B cell (primary cell): ENCODE measurements around the gene TYW5. TPM values are rescaled to one million over a fixed set of nuclear protein-coding genes. Genes with fewer than 3 reads are reported as not detected.

Source experiments
- ATAC-seq: fragments of 200-7000 bp; cut with Tn5 transposase; one replicate; pipeline ENCODE4 v1.10.0; 2021; ENCODE audit warnings: low read depth, mild to moderate bottlenecking, moderate number of reproducible peaks, moderate library complexity
- CTCF ChIA-PET: fragments of 350-600 bp; sonication (Branson Sonifier 250); formaldehyde crosslinking; loops from one replicate; lab custom pipeline; 2021; ENCODE audit warnings: antibody characterized with exemption, inconsistent platforms; lab: Charles Lee
- POLR2A ChIA-PET: fragments of 350-600 bp; sonication (Branson Sonifier 250); formaldehyde crosslinking; loops from one replicate; lab custom pipeline; 2021; ENCODE audit warnings: antibody characterized with exemption; lab: Charles Lee
- DNase-seq: peaks from one replicate; pipeline ENCODE4 v3.0.0; 2013
- H2AFZ ChIP-seq: 2 replicates; pipeline ENCODE4 v1.6.1; 2012; ENCODE audit warnings: mild to moderate bottlenecking, low read depth, low read length; ENCODE audit not compliant: insufficient read depth, poor library complexity, severe bottlenecking
- H3K27ac ChIP-seq, 2 donors: 1 replicate in 1 of 2; 2 replicates in 1 of 2; pipeline ENCODE4 v1.5.1; 2012 to 2013; ENCODE audit warnings: low read length in 2 of 2, mild to moderate bottlenecking in 2 of 2, moderate library complexity in 1 of 2
- H3K27me3 ChIP-seq, 4 experiments: fragments of 200-600 bp in 1 of 4; sonication (generic) in 1 of 4; replicated peaks in 1 of 4; 1 replicate in 2 of 4; 2 replicates in 2 of 4; pipeline versions ENCODE4 v1.6.1 to v1.7.0; 2013 to 2016; ENCODE audit warnings: low read length in 3 of 4, mild to moderate bottlenecking in 2 of 4, mixed read lengths in 1 of 4, moderate library complexity in 1 of 4; ENCODE audit not compliant: insufficient read depth in 4 of 4, control insufficient read depth in 3 of 4; ENCODE audit errors: control extremely low read depth in 1 of 4
- H3K36me3 ChIP-seq, 2 experiments: replicated peaks in 1 of 2; 1 replicate in 1 of 2; 2 replicates in 1 of 2; pipeline versions ENCODE4 v1.6.1 to v1.7.1; 2013; ENCODE audit warnings: low read length in 1 of 2; ENCODE audit not compliant: insufficient read depth in 2 of 2, control insufficient read depth in 1 of 2; ENCODE audit errors: control extremely low read depth in 1 of 2, extremely low read depth in 1 of 2
- H3K4me1 ChIP-seq, 2 donors: fragments of 200-600 bp in 1 of 2; sonication (generic) in 1 of 2; 1 replicate in 1 of 2; 2 replicates in 1 of 2; pipeline versions ENCODE4 v1.5.1 to v1.6.1; 2013 to 2017; ENCODE audit warnings: low read length in 2 of 2; ENCODE audit not compliant: control insufficient read depth in 2 of 2, insufficient read depth in 2 of 2
- H3K4me2 ChIP-seq: replicated peaks from 2 replicates; pipeline ENCODE3; 2012; ENCODE audit warnings: mild to moderate bottlenecking, low read depth, low read length; ENCODE audit not compliant: poor library complexity, severe bottlenecking
- H3K4me3 ChIP-seq, 5 experiments: fragments of 200-600 bp in 1 of 5; sonication (generic) in 1 of 5; 1 replicate in 3 of 5; 2 replicates in 2 of 5; pipeline versions ENCODE4 v1.5.1 to v1.7.0; 2011 to 2016; ENCODE audit warnings: low read length in 4 of 5, mild to moderate bottlenecking in 4 of 5, low read depth in 2 of 5, control low read depth in 1 of 5, moderate library complexity in 1 of 5; ENCODE audit not compliant: insufficient read depth in 1 of 5; ENCODE audit errors: control extremely low read depth in 1 of 5, extremely low read depth in 1 of 5
- H3K79me2 ChIP-seq: fragments of 200-600 bp; sonication (generic); one replicate; pipeline ENCODE4 v1.6.0; 2016; ENCODE audit warnings: low read length; ENCODE audit not compliant: control insufficient read depth, insufficient read depth
- H3K9ac ChIP-seq: fragments of 200-600 bp; sonication (generic); 2 replicates; pipeline ENCODE4 v1.6.1; 2017; ENCODE audit warnings: mild to moderate bottlenecking, low read length, moderate library complexity
- H3K9me3 ChIP-seq, 3 donors: one replicate each; pipeline versions ENCODE4 v1.6.1 to v1.7.1; 2013; ENCODE audit warnings: low read length in 2 of 3; ENCODE audit not compliant: control insufficient read depth in 2 of 3, insufficient read depth in 1 of 3; ENCODE audit errors: control extremely low read depth in 1 of 3
- H4K20me1 ChIP-seq: 2 replicates; pipeline ENCODE4 v1.6.0; 2012; ENCODE audit warnings: mild to moderate bottlenecking, low read length; ENCODE audit not compliant: insufficient read depth, control insufficient read depth, poor library complexity, severe bottlenecking
- H3K27ac Mint-ChIP-seq: one replicate; pipeline ENCODE4 v1.8.0; 2021; ENCODE audit warnings: mixed read lengths
- H3K27me3 Mint-ChIP-seq: one replicate; pipeline ENCODE4 v1.8.0; 2021; ENCODE audit warnings: mixed read lengths
- H3K4me1 Mint-ChIP-seq: one replicate; pipeline ENCODE4 v1.8.0; 2021; ENCODE audit warnings: mixed read lengths
- H3K4me3 Mint-ChIP-seq: one replicate; pipeline ENCODE4 v1.8.0; 2021; ENCODE audit warnings: mixed read lengths
- H3K9me3 Mint-ChIP-seq: one replicate; pipeline ENCODE4 v1.8.0; 2022; ENCODE audit warnings: mixed read lengths; ENCODE audit not compliant: insufficient read depth
- CTCF ChIP-seq: fragments of 200-600 bp; IDR thresholded peaks from one replicate; pipeline ENCODE4 v1.8.0; 2022; ENCODE audit warnings: antibody characterized with exemption, mild to moderate bottlenecking
- EZH2 ChIP-seq: IDR thresholded peaks from 2 replicates; pipeline ENCODE4 v1.6.1; 2012; ENCODE audit warnings: borderline replicate concordance, low read depth, mild to moderate bottlenecking, moderate library complexity, low read length; ENCODE audit not compliant: insufficient read depth, poor library complexity, severe bottlenecking
- WGBS: methylation state at CpG from one replicate; pipeline ENCODE4 v1.1.5; 2013; ENCODE audit warnings: missing lambda C conversion rate; ENCODE audit not compliant: insufficient coverage; 5-methylcytosine and 5-hydroxymethylcytosine counted together
- intact Hi-C: fragments of 100-400 bp; cut with micrococcal nuclease; formaldehyde crosslinking; loops from one replicate; pipeline ENCODE4 v1.10.0; 2022
- polyA plus RNA-seq: library from polyadenylated mRNA; depleted of rRNA; stranded (reverse); fragments of >200 nt; gene quantifications from 2 replicates; pipeline ENCODE4 v1.2.3, GENCODE V29; 2012
- total RNA-seq, 2 donors: library from RNA; stranded (reverse); fragments of 120-200 nt in 1 of 2; gene quantifications; 1 replicate in 1 of 2; 2 replicates in 1 of 2; pipeline versions ENCODE4 v1.2.3 to v1.2.4, GENCODE V29; 2013 to 2022

TYW5 gene
- total and polyA plus RNA-seq, 2 donors (not counting 1 experiment from before 2014, with no cell fraction given), result 4.5 to 15.0 TPM

DNA sequence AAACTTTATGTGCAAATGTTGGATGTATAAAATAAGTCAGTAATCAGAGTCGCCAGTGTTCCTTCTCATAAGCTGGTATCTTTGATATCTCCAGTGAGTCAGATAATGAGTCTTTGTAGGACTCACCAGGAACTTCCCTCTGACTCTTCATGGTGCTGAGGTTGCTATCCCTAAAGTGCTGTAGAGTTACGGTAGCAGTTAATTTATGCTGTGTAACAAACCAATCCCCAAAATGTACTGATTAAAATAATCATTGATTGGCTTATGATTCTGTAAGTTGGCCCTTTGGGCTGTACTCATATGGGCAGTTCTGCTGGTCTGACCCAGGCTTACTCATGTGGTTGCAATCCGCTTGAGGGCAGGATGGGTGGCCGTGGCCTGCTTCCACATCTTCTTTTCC is 43.9 kb upstream of the TYW5 start:
- Mint-ChIP-seq H3K4me3 (no peak overlapping the region), H3K9me3 (no peaks in the 10 kb centered on the region), H3K4me1 (no peaks in the 10 kb centered on the region), H3K27ac (no peak overlapping the region), H3K27me3 (peaks cover 19% of the 10 kb centered on the region)
- intact Hi-C loops, result no loop called here
- DNase-seq (no peak), ATAC-seq (no peak)
- TF ChIP-seq CTCF (no peak), EZH2 (no peak)
- no peak overlapping the region for H3K27ac ChIP-seq
- no peaks in the 10 kb centered on the region for H3K36me3 ChIP-seq
- H3K27me3 ChIP-seq, result no peaks in the 10 kb centered on the region
- ChIA-PET CTCF (no interaction called here), POLR2A (no interaction called here)
- no peaks in the 10 kb centered on the region for H3K4me1 ChIP-seq
- no peak overlapping the region for H3K9ac ChIP-seq
- no peaks in the 10 kb centered on the region for H3K9me3 ChIP-seq
- H3K4me3 ChIP-seq, result no peak overlapping the region
- no peak overlapping the region for H2AFZ ChIP-seq
- no peak overlapping the region for H3K4me2 ChIP-seq
- H3K79me2 ChIP-seq, result no peaks in the 10 kb centered on the region
- 95% methylated on average over 2 of the region's 4 CpGs for WGBS
- no peaks in the 10 kb centered on the region for H4K20me1 ChIP-seq

DNA sequence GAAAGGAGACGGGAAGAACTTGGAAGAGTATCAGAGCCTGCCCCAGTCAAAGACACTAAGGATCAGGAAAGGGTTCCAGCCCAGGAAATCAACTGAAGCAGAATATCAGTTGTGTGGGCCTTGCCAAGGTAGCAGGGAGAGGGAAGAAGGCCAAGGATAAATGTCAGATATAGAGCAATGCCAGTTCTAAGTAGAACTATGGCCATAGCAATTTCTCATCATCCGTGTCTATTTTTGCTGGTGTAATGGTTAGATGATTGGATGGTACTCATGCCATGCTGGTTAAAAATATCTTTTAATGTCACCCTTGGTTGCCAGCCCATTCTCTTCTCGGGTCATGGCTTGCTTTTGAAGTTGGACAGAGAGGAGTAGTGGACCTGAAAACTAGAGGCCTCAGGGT is 42.0 kb upstream of the TYW5 start:
- H3K4me2 ChIP-seq, result no peak overlapping the region
- intact Hi-C loops, result no loop called here
- Mint-ChIP-seq H3K4me3 (no peak overlapping the region), H3K9me3 (no peaks in the 10 kb centered on the region), H3K27me3 (peaks cover 11% of the 10 kb centered on the region), H3K27ac (no peak overlapping the region), H3K4me1 (no peaks in the 10 kb centered on the region)
- ATAC-seq (no peak), DNase-seq (no peak)
- H3K27ac ChIP-seq, result no peak overlapping the region
- TF ChIP-seq CTCF, result no peak
- no peak for TF ChIP-seq EZH2
- ChIA-PET CTCF (no interaction called here), POLR2A (no interaction called here)
- no peak overlapping the region for H2AFZ ChIP-seq
- H4K20me1 ChIP-seq, result no peaks in the 10 kb centered on the region
- H3K36me3 ChIP-seq, result no peaks in the 10 kb centered on the region
- no peak overlapping the region for H3K4me3 ChIP-seq
- no peak overlapping the region for H3K9ac ChIP-seq
- no peaks in the 10 kb centered on the region for H3K9me3 ChIP-seq
- 87% methylated on average over 2 of the region's 3 CpGs for WGBS
- no peaks in the 10 kb centered on the region for H3K27me3 ChIP-seq
- H3K79me2 ChIP-seq, result no peaks in the 10 kb centered on the region
- no peaks in the 10 kb centered on the region for H3K4me1 ChIP-seq
